GM19025 (cell line): ENCODE data around the gene CDC25C.

Source experiments
- ATAC-seq: cut with Tn5 transposase; IDR thresholded peaks from one replicate; pipeline ENCODE4 v1.9.1; 2021; ENCODE audit warnings: mild to moderate bottlenecking, low read depth, moderate library complexity; ENCODE audit not compliant: unreplicated experiment

CDC25C gene

GRCh38 chr5:138331449-138332368 lies at the start of gene CDC25C:
TSS of gene CDC25C (minus strand) at chr5:138331804. CDS start at chr5:138331180, 624 bp downstream.
- ATAC-seq = peak; percentile 99

GRCh38 chr5:138372653-138373052 lies 41.0 kb upstream of the CDC25C start:
- no peak for ATAC-seq

GRCh38 chr5:138372225-138372624 lies 40.6 kb upstream of the CDC25C start:
- ATAC-seq = no peak

- no peak for ATAC-seq
Observed at GRCh38 chr5:138371454-138371853, 39.9 kb upstream of the CDC25C start.

DNA sequence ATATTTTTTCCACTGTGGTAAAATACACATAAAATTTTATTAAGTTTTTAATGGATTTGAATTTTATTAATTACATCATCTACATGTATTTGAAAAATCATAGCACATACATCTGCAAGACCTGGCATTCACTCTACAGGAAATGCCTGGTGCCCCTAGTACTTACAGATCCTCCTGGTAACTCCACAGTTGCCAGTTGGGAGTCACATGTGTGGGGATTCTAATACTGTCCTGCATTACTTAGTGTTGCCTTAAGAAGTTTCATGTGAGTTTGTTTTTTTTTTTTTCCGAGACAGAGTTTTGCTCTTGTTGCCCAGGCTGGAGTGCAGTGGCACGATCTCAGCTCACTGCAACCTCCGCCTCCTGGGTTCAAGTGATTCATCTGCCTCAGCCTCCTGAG lies 38.9 kb upstream of the CDC25C start:
- ATAC-seq = no peak

- no peak for ATAC-seq
Observed at GRCh38 chr5:138369706-138370105, 38.1 kb upstream of the CDC25C start.

GRCh38 chr5:138369261-138369660 lies 37.7 kb upstream of the CDC25C start:
- no peak for ATAC-seq

GRCh38 chr5:138366632-138367382 lies 35.2 kb upstream of the CDC25C start:
- ATAC-seq = no peak

DNA sequence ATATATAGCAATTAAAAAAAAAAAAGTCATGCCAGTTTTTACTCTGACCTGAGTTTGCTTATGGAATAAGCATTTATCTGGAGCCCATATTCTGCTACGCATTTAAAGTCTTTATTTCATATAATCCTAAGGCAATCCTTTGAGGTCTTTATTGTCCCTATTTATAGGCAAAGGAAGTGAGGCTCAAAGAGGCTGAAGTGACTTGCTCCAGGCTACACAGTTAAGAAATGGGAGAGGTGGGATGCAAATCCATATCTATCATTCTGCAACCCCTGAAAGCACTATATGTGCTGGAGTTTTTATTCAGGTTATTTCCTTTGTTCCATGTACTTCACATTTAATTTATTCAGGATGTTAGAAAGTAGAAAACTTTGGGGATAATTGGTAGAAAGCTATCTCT lies 33.0 kb upstream of the CDC25C start:
- no peak for ATAC-seq

DNA sequence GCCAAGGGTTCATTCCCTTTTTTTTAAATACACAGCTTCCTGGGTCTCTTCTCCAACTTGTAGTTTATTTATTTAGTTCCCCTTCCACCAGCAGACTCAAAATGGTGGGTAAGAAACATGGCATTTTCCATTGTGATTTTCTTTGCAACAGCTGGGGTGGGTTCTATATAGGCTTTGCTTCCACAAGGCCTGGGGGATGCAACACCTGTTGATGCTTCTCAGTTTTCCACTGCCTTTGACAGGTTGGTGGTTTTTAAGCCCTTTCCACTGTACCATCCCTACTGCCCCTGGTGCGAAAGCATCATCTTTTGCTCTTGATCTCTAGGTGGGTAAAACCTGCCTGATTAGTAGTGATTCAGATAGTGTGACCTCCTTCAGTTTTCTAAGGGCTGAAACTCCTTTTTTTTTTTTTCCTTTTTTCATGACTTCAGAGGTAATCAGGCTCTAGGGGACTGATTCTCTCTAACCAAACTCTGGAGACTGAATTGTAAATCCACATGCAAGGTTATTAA lies 29.4 kb upstream of the CDC25C start:
- ATAC-seq = no peak

DNA sequence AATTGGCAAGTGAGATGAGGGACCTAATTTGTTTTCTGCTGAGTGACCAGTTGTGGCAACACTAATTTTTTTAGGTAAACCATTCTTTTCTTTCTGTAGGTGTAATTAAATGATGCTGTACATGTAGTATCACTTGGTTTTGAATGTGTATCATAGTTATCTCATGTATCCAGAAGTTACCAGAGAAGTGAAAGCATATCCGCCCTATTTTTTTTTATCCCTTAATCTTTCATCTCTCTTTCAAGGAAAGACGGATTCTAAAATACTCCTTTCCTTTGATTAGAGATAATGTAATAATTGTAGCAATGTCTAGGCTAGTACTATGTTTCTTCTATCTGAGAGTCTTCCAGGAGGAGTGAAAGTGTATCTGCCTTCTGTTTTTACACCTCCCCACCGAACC lies 28.0 kb upstream of the CDC25C start:
- no peak for ATAC-seq

- ATAC-seq = peak; percentile 28
Observed at GRCh38 chr5:138354926-138355378, 23.3 kb upstream of the CDC25C start.

DNA sequence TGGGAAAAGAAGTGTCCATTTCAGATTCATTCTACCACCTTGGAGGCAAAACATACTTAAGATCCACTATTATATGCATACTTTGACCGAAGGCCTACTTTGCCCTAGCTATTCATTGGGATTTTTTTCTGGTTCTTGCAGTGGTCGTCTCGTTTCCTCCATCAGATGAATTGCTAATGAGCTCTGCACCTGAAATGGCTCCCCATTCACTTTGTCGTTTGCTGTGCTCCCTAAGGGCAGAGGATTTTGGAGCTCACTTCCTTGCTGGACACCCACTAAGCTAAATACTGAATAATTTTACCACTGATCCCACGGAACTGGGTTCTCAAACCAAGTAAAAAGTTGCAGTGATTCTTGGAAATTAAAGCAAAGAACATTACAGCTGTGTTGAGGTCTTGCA lies 22.8 kb upstream of the CDC25C start:
- no peak for ATAC-seq

DNA sequence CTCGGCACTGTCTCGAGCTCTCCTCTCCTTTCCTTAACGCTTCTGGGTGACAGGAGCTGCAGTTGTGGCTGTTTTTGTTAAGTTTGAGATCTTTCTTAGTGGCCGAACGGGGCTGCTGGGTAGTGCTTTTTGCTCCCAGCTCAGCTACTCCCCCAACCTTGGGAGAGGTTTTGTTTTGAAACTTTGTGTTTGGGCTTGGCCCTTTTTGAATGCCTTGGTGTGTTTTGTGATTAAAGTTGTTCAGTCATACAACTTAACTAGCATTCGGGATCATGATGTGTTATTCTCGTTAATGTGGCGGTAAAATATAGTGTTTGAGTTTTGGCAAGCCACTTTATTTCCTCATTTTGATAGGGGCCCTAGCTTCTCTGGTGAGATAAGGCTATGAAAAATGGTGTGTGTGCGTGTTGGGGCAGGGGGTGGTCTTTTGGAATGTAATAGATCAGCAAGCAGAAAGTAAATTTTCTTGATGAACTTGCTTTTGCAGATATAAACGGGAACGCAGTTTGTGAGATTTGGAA lies 22.0 kb upstream of the CDC25C start:
- no peak for ATAC-seq

DNA sequence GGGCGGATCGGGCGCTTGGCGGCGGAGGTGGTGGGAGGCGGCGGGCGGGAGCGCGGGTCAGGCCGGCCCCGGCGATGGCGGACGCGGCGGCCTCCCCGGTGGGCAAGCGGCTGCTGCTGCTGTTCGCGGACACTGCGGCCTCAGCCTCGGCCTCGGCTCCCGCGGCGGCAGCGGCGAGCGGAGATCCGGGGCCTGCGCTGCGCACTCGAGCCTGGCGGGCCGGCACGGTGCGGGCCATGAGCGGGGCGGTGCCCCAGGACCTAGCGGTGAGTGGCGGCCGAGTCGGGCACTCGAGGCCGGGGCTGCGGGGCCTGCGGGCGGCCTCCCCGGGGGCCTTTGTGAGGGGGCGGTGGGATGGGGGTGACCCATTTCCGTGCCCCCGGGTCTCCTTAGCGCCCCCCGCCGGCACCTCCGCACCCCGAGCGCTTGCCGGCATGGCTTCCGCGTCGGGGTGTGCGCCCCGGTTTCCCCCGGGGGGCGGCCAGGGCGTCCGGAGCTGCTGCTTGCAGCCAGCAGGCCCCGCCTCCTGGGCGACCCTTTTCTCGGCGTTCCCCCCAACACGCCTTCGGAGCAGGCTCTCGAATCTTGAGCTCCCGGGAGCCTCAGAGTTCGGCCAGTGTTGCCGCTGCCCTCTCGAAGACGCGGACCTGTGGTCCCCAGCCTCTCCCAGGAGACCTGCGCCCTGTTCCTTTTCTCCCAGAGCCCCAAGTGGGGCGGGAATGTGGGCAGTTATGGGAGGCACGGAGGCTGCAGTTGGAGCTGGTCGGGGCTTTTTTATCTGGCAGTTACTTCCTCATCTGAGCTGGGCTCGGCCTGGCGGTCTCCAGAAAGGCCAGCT lies 21.3 kb upstream of the CDC25C start:
- peak; percentile 33 for ATAC-seq

DNA sequence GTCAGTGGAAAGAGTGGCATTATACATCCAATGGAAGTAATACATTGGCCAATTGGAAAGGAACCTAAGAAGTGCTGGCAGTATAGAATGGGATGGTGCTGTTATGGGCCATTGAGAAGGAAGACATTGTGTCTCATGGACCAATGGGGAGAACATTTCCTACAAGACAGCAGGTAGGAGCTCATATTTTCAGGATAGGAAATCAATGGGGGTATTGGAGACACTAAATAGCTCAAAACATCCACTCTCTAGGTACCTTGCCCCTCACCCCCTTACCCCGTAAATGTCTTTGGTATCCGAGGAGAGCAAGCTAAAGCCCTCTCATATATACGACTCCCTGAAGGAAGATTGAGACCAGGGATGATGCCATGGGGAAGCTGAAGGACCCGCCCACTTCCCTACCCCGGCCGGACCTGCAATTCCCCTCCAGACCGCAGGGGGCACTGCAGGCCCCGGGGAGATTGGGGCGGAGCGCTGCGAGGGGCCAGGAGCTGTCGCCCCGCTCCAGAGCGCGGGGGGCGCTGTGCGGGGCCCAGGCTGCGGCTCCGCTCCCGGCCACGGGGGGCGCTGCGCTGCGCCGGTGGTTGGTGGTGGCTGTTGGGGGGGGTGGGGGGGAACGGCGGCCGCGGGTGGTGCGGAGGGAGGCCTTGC lies 20.6 kb upstream of the CDC25C start, which contains the start of gene KDM3B:
TSS of gene KDM3B (plus strand) at position 615 of the 651 bp plus-strand sequence. CDS start 111 bp downstream, outside the sequence.
- ATAC-seq = peak; percentile 57

DNA sequence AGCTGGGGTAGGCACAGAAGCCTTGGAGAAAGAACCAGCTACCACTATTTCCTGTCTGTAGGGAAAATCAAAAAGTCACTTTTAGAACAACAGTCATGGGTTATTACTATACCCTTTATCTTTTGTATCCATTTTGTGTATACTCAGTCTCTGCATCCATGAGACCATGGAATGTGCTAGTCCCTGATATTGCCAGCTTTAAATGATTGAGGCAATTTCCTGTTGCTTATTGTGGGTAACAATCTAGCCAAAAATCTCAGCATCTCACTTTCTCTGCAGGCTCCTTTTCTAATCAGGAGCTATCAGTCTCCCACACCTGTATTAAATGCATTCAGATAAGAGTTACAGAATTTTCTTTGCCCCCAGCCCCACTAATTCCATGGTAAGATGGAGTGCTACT lies 19.9 kb upstream of the CDC25C start:
- ATAC-seq = no peak

DNA sequence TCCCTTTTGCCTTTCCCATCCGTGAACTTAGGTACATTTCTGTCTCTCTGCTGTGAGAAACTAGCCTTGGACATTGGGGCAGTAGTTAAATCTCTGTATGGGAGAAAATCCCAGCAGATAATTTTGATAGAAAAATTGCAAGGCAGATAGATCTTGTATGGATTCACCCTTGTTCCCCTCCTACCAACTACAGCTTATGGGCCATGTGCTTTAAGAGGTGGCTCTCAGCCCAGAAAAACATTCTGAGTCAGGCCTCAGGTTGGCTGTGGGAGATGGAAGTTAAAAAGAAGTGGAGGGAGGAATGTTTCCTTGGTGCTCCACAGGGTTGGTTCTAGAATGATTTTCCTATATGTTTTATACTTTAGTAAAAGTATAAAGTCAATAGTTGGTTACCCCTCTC lies 19.5 kb upstream of the CDC25C start:
- no peak for ATAC-seq

DNA sequence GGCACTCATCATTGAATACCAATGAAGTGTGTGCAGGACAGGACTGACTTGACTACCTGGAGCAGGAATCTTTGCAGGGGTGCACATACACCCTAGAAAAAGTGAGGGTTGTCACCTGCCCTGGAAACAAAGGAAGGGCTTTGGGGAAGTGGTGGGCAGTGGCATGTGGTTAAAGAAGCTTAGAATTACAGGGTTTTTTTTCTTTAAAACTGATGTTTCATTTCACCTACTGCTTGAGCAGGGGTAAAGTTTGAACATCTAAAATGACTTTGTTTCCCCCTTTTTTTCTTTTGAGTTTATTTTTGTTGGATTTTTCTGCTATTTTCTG lies 18.9 kb upstream of the CDC25C start:
- no peak for ATAC-seq
